HT-29 (cell line): ENCODE measurements around the gene RAB42. TPM values are rescaled to one million over a fixed set of nuclear protein-coding genes. Genes with fewer than 3 reads are reported as not detected.
A peak's percentile ranks its signal among the peaks of the same experiment; 100 is the strongest.
"Not testable (repeated sequence)": the region's sequence is repeated elsewhere in the genome, so short reads cannot be mapped to it uniquely, and the experiment has no call there.

Experiments used
- DNase-seq: peaks from one replicate; pipeline ENCODE4 v3.0.0-alpha.2; 2015; ENCODE audit warnings: low spot score
- total RNA-seq: library from RNA; depleted of rRNA; stranded (reverse); fragments of >200 nt; shearing (Covaris generic); gene quantifications from 2 replicates; pipeline ENCODE4 v1.2.3, GENCODE V29; 2014; rRNA removed

Gene RAB42, protein sequence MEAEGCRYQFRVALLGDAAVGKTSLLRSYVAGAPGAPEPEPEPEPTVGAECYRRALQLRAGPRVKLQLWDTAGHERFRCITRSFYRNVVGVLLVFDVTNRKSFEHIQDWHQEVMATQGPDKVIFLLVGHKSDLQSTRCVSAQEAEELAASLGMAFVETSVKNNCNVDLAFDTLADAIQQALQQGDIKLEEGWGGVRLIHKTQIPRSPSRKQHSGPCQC
- total RNA-seq = 0.81 and 0.97 TPM in 2 replicates

DNA sequence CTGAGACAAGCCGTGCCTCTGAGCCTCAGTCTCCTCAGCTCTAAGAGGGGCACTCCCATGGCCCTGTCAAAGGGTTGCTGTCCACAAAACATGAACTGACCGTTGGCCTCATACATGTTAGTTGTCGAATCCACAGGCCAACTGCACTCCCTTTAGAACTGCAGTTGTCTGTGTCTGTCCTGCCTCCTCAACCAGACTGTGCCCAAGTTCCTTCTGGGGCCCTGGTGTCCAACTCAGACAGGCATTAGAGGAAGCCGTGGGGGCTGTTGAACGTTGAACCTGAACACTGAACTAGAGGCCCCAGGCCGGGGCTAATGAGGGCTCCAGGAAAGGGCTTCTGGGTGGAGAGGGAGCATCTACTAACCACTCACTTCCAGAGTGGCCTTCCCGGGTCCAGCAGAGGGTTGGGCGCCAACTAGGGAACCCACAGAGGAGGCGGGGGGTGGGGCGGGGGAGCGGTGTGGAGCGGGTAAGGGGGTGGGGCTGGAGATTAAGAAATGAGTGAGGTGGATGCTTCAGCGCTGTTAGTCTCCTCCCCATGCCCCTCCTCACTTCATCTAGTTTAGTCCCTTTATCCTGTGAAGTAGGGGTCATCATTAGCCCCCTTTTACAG, at the start of gene RAB42:
RAB42 (plus strand) TSS at position 558 of the 613 bp plus-strand sequence. CDS start 247 bp downstream, outside the sequence.
- DNase-seq = peak; percentile 12

DNA sequence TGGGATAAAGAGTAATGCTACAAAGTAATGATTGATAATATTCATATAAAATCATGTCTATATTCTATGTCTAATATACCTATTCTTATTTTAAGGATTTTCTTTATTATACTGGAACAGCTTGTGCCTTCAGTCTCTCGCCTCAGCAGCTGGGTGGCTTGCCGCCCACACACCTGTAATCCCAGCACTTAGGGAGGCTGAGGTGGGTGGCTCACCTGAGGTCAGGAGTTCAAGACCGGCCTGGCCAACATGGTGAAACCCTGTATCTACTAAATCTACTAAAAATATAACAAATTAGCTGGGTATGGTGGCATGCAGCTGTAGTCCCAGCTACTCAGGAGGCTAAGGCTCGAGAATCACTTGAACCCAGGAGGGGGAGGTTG, 46.8 kb upstream of the RAB42 start:
- DNase-seq = no peak

DNA sequence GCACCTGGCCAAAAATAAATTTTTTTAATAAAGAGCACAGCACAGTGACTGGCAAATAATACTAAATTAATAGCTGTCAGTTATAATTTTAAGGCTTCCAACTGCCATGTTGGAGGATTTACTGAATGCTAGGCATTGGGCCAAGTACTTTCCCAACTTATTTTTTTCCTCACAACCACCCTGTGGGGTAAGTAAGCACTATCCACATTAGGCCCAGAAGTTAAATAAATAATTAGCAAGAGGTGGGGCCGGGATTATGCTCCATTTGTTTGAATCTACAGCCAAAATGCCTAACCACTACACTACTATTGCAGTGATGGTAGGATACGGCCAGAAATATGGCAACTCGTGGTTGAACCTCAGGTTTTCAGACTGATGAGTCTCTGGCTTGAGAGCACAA, 43.7 kb upstream of the RAB42 start:
- DNase-seq = no peak

DNA sequence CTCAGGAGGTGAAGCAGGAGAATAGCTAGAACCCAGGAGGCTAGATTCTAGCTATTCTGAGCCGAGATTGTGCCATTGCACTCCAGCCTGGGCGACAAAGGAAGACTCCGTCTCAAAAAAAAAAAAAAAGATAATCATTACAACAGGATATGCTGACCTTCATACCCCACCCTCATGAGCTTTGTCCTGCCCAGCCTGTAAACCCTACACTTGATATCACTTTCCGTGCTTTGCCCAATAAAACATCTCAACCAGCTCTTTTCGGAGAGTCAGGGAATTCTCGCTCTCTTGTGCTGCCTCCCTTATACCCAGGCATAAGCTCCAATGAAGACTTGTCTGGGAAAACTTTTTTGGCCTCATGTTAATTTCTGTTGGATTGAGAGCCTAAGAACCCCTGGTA, 40.7 kb upstream of the RAB42 start:
- DNase-seq = no peak

DNA sequence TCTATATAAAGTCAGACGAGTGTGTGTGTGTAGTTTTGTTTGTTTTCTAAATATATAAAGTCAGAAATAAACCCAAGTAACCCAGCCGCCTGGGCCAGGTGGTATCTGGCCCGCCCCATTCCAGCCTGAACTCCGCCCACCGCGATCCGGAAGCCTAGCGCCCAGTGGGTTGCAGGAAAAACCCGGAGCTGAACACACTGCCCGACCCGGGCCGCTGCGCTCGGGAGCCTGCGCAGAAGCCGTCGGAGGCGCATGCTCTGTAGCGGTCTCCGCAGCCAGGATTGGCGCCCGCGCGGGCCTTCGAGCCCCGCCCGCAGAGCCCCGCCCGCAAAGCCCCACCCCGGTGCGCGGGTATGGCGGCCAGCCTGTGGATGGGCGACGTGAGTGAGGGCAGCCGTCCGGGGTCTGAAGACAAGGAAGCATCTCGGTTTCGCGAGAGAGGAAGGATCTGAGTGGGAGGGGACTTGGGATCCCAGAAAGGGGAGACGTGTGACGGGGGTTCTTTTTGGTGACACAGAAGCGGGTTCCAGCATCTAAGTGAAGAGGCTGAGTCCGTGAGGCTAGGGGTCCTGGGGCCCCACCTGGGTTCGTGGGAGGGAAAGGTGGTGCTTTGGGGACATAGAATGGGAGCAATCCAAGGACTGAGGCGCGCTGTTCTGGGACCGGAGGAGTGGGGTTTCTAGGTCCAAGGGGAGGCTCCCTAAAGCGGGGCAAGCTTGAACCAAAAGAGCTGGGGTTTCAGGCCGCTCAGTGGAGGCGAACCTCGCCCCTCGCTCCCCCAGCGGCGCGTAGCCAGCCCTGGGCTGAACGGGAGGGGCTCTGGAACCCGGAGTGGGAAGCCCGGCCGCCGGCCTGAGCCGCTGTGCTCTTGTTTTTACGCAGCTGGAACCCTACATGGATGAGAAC, 39.1 kb upstream of the RAB42 start, which contains the start of gene TRNAU1AP:
TRNAU1AP (plus strand) TSS at position 328 of the 906 bp plus-strand sequence; CDS start at position 354, 26 bp downstream.
- DNase-seq = peak; percentile 98

DNA sequence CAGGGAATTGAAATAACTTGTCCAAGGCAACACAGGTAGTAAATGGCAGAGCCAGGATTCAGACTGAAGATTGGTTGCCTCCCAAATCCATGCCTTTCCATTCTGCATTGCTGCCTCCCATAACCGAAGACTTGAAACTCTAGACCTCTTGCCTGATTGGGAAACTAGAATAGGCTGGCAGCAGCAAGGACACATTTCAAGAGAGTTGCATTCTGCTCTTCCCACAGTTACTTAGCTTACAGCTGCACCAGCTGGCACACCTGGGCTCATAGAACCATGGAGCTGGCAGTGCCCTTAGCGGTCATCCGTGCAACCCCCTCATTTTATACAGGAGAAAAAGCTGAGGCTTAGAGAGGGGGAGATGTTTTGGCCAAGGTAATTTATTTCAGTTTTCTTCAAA, 31.2 kb upstream of the RAB42 start:
- no peak for DNase-seq

DNA sequence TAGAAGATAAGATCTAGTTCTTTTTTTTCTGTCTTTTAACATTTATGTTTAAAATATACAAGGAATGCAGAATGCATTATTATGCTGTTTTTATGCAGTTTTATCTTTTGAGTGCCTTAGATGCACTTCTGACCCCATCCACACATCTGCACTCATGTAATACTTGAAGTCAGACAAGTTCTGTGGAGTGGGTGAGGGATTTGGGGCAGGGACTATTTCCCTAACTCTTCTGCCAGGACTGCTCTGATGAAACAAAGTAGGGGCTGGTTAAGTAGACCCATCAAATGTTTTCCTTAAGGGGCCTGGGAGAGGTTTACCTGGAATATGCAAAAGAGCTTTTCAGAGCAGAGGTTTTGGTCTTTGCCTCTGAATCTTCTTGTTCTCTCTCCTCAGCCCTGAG, 27.8 kb upstream of the RAB42 start:
- DNase-seq = no peak

DNA sequence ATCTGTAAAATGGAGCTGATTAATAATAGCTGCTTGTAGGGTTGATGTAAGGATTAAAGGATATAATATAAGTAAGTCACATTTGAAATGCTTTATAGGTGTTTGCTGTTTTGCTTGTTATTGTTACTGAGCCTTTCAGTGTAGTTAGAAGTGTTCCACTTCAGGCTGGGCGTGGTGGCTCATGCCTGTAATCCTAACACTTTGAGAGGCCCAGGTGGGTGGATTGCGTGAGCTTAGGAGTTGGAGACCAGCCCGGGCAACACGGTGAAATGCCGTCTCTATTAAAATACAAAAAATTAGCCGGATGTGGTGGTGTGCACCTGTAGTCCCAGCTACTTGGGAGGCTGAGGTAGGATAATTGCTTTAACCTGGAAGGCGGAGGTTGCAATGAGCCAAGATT, 27.0 kb upstream of the RAB42 start:
- DNase-seq = no peak

DNA sequence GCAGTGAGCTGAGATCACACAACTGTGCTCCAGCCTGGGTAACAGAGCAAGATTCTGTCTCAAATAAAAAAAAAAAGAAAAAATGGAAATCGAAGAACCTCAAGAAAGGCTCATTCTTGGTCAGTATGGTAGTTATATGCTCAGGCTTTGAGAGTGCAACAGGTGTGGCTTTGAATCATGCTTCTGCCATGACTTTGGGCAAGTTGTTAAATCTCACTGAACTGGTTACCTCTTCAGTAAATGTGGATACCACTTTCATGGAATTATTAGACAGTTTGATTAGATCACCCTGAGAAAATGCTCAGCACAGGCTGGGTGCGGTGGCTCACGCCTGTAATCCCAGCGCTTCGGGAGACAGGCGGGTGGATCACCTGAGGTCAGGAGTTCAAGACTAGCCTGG, 26.3 kb upstream of the RAB42 start:
- DNase-seq = no peak

DNA sequence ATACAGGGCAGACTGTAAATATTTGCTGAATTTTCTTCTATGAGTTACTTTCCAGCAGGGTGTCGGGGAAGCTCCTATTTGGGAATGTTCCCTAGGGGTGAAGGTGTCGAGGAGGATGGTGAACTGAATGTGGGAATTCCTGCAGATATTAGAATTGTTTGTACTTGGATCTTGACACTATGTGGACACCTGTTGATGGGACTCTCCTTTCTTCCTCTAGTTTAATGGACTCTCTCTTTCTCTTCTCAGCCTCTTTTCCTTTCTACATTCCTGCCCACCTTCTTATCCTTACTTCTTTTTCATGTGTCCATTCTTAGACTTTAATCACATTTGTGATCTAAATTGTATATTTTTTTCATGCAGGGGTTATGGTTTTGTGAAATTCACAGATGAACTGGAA, 25.1 kb upstream of the RAB42 start:
- no peak for DNase-seq

DNA sequence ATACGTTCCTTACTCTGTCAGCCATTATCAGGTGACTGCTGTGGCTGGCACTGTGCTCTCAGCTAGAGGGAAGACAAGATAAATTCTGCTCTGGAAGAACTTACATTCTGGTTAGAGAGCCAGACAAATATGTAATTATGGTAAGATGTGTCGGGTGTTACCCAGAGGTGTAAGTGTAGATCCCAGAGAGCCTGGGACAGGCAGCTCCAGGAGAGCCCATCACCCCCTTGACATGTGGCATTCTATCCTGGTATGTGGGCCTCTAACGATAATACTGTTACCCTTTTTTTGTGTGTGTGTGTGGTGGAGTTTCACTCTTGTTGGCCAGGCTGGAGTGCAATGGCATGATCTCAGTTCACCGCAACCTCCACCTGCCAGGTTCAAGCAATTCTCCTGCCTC, 20.2 kb upstream of the RAB42 start:
- no peak for DNase-seq

DNA sequence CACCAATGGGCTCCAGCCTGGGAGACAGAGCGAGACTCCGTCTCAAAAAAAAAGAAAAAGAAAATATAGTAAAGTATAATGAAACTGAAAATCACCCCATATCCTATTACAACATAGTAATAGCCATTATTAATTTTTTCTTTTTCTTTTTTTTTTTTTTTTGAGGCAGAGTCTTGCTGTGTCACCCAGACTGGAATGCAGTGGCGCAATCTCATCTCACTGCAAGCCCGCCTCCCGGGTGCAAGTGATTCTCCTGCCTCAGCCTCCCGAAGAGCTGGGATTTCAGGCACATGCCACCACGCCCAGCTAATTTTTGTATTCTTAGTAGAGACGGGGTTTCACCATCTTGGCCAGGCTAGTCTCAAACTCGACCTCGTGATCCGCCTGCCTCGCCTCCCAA, 19.2 kb upstream of the RAB42 start:
- not testable (repeated sequence) for DNase-seq

DNA sequence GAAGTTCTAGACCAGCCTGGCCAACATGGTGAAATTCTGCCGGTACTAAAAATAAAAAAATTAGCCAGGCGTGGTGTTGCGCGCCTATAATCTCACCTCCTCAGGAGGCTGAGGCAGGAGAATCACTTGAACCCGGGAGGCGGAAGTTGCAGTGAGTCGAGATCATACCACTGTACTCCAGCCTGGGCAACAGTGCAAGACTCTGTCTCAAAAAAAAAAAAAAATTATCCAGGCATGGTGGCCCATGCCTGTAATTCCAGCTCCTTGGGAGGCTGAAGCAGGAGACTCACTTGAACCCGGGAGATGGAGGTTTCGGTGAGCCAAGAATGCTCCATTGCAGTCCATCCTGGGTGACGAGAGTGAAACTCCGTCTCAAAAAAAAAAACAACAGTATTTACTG, 18.5 kb upstream of the RAB42 start:
- no peak for DNase-seq

DNA sequence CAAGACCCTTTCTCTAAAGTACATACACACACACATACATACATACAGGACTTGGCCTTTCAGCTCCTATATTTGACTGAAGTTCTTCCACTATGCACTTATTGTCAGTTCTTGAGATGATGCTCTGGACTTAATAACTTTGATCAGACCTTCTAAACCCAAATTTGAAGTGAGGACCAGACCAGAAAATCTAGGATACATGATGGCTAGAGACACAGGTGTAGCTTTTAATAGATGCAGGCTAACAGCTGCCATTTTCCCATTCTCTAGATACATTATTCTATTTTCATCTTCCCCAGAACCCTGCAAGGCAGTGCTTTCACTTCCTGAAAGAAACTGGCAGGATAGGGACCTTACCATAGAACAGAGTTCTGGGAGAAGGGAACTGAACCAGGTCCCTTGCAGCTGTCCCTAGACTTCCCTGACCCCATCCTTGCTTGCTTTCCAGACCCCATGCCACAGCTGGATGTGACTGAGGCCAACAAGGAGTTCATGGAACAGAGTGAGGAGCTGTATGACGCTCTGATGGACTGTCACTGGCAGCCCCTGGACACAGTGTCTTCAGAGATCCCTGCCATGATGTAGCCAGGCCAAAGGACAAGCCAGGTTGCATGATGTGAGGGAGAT, 14.9 kb upstream of the RAB42 start:
- peak; percentile 39 for DNase-seq

DNA sequence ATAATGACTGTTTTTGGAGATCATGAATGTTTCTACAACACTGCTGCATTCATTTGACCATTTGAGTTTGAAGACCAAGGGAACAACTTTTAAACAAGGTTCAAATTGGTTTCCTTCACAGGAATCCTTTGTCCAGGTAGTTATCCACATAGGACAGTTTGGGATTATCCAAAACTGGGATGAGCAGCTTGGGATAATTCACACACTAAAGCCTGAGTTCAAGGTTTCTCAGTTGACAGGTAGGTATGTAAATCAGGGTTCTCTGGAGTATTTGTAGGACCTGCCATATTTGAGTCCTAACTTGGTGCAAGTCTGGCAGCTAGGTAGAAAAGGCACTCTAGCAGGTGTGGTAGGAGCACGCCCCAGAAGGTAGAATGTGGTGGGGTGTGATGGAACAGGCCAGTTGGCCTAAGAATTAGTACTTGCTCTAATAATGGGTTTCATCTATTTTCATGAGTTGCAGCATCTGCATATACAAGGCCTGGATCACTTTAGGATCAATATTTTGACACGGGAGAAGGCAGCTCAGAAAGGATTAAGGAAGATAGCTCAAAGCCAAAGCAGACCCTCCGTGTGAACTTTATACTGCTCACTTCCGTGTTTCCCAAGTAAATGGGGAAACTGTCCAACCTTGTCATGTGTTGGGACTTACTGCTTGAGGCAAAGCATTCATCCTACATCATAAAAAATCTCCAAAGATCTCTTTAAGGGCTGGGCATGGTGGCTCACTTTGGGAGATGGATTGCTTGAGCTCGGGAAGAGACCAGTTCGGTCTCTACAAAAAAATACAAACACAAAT, 14.1 kb upstream of the RAB42 start:
- no peak for DNase-seq

DNA sequence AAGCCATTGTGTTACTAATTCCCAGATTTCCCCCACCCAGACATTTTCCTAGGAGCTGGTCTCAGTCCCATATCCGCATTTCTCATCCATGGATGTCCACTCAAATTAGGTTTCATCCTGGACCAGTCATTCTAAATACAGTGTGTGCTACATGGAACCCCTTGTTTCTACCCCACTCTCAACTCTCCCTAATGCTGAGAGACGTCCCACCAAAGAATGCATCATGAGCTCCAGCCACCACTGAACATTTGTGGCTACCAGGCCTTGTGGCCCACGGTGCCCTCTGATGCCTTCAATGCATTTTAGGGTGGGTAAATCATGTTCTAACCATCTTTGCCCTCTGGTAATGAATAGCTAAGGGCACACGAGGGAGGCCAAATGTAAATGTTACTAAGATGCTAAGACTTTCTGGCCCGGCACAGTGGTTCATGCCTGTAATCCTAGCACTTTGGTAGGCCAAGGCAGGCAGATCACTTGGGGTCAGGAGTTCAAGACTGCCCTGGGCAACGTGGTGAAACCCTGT, 13.3 kb upstream of the RAB42 start:
- DNase-seq = no peak

DNA sequence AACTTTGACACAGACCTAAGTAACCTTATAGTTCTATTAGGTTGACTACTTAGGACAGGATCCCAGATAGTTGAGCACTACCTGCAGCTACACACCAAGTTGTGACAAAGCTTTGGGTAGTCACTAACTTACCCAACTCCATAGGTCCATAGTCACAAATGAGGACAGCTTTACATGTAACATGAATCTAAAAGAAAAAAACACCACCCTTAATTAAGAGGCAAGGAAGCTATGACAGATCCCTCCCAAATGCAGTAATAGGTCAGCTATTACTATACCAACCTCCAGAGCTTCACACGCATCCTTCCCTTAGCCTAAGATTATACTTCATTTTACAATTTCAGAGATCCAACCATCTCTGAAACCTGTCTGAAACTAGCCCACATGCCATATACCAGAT, 12.7 kb upstream of the RAB42 start:
- no peak for DNase-seq

DNA sequence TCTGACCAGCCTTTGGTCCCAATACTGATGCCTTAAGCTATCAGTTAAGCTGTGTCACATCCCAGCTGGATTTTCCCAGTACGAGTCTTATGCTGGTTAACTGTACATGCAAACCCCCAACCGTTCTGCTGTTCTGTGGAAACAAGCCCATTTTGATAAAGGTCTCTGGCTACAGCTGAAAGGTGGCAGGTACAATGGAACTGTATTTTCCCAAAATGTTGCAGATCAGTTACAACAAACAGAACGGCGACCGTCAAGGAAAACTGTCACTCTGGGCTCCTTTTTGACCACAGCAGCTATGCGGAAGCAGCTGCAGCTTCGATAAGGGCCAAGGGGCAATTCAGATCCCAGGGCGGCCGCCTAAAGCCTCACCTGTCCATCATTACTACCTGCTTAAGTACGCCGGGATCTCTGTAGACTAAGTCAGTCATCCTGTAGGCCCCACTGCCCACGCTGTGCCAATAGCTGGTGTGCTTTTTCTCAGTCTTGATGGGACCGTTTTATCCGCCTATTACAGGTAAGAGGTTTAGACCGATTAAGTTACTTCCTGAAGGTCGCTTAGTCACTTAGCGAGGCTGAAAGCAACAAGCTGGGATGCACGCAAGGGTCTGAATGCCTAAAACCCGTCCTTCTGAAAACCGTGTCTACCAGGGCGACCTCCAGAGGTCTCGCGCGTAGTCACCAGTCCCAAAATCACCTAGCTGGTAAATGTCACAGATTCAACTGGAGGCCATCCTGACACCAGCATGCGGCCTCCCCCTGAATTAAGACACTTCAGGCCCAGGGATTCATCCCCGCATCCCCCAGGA, 11.1 kb upstream of the RAB42 start:
- peak; percentile 69 for DNase-seq

DNA sequence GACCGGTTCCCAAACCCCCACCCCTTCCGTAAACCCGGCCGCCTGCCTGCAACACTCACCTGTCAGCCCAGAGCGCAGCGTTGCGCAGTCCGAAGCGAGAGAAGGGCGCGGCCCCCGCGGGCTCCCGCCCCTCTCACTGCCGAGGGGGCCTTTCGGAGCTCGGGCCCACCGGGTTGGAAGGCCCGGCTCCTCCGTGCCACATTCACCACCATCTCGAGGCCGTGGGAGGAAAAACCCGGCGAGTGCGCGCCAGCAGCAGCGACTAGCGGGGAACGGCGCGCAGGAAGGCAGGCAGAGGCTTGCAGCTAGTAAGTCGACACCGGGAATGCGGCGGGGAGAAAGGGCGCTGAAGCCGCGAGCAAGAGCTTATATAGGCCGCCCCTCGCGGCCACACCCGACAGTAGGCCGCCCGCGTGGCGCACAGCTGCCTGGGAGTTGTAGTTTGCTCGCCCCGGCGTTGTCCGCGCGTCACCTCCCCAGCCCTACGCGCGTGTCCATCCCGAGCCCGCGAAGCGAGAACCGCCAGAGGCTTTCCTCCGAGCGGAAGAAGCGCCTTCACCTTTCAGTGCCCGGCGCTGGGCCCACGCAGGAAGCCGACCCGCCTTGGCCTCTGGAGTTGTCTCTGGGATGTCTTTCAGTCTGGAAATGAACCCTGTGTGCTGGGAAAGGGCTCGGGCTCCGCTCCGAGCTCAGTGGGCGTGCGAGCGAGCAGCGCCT, 10.4 kb upstream of the RAB42 start:
- DNase-seq = peak; percentile 94
